Measurements from ENCODE around the gene TAS2R38.

DNA sequence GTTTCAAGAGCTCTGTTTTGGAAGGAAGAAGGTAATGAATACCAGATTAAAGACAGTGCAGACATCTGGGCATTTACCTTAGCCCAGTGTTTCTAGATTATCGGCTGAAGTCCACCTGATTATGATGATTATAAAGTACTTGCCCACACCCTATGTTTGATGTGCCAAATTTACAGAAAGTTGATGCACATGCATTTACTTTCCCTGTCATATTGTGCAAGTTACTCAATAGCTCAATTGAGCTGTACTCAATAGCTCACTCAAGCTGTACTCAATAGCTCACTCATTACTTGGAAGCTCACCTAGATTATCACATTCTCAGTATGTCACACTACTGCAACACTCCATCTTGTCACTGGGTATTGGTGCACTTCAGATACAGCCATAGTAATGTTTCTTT lies 35.6 kb upstream of the TAS2R38 start:
- TF ChIP-seq EZH2phosphoT487 (IDR thresholded peaks at IDR 0.05; ENCODE audit: borderline replicate concordance) (no peak), POLR2A (IDR thresholded peaks at IDR 0.05; ENCODE audit: borderline replicate concordance, extremely low read depth, insufficient read depth, insufficient read length) (no peak), EZH2 (IDR thresholded peaks at IDR 0.05) (no peak), SRF (IDR thresholded peaks at IDR 0.05; ENCODE audit: low read depth) (no peak), POLR2AphosphoS5 (IDR thresholded peaks at IDR 0.05; ENCODE audit: low read depth, low read length) (no peak), CEBPB (IDR thresholded peaks at IDR 0.05; ENCODE audit: low read depth) (no peak), SIN3A (IDR thresholded peaks at IDR 0.05; ENCODE audit: low read depth) (no peak), RAD21 (IDR thresholded peaks at IDR 0.05; ENCODE audit: low read depth) (no peak), FOSL1 (IDR thresholded peaks at IDR 0.05; ENCODE audit: low read depth) (no peak)
- TF ChIP-seq, protein P1, sequence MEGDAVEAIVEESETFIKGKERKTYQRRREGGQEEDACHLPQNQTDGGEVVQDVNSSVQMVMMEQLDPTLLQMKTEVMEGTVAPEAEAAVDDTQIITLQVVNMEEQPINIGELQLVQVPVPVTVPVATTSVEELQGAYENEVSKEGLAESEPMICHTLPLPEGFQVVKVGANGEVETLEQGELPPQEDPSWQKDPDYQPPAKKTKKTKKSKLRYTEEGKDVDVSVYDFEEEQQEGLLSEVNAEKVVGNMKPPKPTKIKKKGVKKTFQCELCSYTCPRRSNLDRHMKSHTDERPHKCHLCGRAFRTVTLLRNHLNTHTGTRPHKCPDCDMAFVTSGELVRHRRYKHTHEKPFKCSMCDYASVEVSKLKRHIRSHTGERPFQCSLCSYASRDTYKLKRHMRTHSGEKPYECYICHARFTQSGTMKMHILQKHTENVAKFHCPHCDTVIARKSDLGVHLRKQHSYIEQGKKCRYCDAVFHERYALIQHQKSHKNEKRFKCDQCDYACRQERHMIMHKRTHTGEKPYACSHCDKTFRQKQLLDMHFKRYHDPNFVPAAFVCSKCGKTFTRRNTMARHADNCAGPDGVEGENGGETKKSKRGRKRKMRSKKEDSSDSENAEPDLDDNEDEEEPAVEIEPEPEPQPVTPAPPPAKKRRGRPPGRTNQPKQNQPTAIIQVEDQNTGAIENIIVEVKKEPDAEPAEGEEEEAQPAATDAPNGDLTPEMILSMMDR (IDR thresholded peaks at IDR 0.05 in 2 of 3, conservative IDR thresholded peaks at IDR 0.05 in 1 of 3; ENCODE audit: borderline replicate concordance in 1 of 3, insufficient read depth in 1 of 3, low read depth in 2 of 3, low read length in 2 of 3) = no peak
- TF ChIP-seq, protein P2, sequence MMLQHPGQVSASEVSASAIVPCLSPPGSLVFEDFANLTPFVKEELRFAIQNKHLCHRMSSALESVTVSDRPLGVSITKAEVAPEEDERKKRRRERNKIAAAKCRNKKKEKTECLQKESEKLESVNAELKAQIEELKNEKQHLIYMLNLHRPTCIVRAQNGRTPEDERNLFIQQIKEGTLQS (IDR thresholded peaks at IDR 0.05) = no peak
- TF ChIP-seq, protein P3, sequence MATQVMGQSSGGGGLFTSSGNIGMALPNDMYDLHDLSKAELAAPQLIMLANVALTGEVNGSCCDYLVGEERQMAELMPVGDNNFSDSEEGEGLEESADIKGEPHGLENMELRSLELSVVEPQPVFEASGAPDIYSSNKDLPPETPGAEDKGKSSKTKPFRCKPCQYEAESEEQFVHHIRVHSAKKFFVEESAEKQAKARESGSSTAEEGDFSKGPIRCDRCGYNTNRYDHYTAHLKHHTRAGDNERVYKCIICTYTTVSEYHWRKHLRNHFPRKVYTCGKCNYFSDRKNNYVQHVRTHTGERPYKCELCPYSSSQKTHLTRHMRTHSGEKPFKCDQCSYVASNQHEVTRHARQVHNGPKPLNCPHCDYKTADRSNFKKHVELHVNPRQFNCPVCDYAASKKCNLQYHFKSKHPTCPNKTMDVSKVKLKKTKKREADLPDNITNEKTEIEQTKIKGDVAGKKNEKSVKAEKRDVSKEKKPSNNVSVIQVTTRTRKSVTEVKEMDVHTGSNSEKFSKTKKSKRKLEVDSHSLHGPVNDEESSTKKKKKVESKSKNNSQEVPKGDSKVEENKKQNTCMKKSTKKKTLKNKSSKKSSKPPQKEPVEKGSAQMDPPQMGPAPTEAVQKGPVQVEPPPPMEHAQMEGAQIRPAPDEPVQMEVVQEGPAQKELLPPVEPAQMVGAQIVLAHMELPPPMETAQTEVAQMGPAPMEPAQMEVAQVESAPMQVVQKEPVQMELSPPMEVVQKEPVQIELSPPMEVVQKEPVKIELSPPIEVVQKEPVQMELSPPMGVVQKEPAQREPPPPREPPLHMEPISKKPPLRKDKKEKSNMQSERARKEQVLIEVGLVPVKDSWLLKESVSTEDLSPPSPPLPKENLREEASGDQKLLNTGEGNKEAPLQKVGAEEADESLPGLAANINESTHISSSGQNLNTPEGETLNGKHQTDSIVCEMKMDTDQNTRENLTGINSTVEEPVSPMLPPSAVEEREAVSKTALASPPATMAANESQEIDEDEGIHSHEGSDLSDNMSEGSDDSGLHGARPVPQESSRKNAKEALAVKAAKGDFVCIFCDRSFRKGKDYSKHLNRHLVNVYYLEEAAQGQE (IDR thresholded peaks at IDR 0.05; ENCODE audit: low read depth) = no peak
- TF ChIP-seq, protein P4, sequence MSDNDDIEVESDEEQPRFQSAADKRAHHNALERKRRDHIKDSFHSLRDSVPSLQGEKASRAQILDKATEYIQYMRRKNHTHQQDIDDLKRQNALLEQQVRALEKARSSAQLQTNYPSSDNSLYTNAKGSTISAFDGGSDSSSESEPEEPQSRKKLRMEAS (IDR thresholded peaks at IDR 0.05) = no peak

Measured in HCT116 (cell line).